GM19193 (cell line): ENCODE results near the gene MACROD2.

ENCODE experiments used
- POLR2A ChIP-seq: IDR thresholded peaks from 4 replicates; pipeline ENCODE4 v1.6.1; 2011; ENCODE audit not compliant: insufficient read depth, insufficient read length; ENCODE audit errors: extremely low read depth

Gene MACROD2

DNA sequence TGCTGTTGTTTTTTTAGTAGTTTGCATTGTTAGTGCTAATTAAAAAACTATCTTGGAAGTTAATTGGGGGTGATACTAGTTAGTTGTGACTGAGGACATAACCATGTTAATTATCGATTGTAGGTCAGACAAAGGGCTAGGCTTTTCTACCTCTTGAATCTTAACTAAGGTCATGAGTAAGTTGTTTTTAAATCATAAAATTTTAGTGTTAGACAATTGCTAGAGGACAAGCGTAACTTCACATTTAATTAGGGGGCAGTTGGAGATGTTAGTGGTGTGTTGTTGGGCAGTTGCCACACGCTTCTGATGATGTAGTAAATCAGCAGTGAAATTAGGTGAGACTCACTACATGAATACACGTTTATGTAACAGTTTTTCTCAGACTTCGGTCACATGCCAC is 961.2 kb downstream of the MACROD2 start:
- TF ChIP-seq POLR2A, result no peak

GRCh38 chr20:14957402-14957801 is 962.1 kb downstream of the MACROD2 start:
- TF ChIP-seq POLR2A, result no peak

- TF ChIP-seq POLR2A, result no peak
These were observed 963.3 kb downstream of the MACROD2 start for GRCh38 chr20:14958626-14959025.

DNA sequence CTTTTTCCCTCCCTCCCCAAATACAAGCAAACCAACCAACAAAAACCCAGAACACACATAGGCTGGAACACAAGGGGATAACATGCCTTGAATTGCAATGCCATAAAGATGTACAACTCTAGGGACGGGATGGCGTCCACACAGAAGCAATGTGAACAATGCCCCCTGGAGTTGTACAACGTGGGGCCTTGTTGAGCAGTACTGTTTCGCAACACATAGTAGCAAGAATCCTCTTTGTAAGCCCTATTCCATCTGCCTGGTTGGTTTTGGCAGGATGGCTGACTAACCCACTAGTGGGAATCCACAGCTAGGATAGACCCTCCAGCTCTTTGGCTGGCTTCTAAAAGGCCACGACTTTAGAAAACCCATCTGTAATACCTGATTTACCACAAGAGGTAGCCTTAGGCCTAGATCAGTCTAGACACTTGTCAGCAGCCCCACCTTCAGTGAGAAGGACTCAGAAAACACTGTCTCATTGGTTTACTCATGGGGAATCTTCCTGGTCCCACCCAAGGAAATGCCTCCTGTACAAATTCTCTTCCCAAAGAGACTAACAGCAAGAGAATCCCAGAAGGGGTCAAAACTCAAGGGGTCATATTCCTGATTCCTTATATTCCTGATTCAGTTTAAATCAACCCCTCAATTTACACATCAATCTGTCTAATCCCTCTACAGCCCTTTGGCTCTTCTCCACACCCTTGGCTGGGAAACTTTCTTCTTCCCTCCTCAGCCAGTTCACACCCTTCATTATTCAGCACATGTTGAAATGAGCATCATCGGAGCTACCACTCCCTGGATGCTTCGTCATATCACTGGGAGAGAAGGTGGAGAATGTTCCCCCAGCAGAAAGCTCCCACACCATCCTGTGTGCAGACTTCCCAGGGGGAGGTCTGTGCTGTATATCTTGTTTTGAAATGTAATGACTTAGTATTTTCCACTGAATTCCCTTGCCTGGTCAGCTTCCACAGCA is 964.5 kb downstream of the MACROD2 start:
- no peak for TF ChIP-seq POLR2A

DNA sequence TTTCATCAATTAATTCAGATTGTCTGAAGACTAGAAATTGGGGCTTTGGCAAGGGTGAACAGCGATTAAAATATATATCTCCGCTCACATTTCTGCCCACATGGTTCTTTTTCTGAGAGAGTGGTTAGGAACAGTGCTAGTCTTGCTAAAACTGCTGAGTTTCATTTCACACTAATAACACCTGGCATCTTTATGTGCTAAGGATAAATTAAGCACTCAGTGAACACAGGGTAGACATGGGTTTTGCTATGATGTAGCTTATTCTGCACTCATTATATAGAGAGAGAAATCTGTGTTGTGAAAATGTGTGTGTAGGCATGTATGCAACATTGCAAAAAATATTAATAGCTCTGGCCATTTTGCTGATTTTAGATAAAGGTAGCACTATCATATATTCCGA is 965.5 kb downstream of the MACROD2 start:
- no peak for TF ChIP-seq POLR2A

- TF ChIP-seq POLR2A, result no peak
These were observed 967.9 kb downstream of the MACROD2 start for GRCh38 chr20:14963262-14963663.

DNA sequence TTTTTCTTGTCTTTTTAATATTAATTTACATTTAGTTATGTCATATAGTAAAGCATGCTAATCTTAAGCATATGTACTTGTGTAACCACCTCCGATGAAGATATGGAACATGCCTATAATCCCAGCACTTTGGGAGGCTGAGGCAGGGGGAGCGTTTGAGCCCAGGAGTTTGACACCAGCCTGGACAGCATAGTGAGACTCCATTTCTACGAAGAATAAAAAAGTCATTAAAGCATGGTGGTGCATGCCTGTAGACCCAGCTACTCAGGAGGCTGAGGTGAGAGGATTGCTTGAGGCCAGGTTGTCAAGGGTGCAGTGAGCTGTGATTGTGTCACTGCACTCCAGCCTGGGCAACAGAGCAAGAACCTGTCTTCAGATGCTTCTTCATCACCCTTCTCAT is 970.9 kb downstream of the MACROD2 start:
- no peak for TF ChIP-seq POLR2A

- TF ChIP-seq POLR2A, result no peak
These were observed 971.5 kb downstream of the MACROD2 start for GRCh38 chr20:14966808-14967207.

DNA sequence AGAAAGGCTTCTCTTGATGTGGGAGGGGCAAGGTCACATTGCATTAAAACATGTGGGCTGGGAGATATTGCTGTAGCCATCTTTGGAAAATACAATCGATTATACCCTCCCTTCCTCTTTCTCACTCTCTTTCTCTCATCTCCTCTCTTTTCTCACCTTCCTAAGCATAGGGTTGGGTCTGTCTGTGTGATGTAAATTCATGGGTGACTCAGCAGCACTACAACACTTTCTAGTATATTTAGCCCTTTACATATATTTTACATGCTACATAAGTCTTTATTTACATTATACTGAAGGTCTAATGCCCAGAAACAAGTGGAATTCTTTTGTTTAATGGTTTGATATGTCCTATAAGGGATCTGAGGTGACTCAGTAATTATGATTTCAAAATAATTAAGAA is 976.9 kb downstream of the MACROD2 start:
- TF ChIP-seq POLR2A, result no peak

GRCh38 chr20:14972690-14973089 is 977.4 kb downstream of the MACROD2 start:
- no peak for TF ChIP-seq POLR2A

DNA sequence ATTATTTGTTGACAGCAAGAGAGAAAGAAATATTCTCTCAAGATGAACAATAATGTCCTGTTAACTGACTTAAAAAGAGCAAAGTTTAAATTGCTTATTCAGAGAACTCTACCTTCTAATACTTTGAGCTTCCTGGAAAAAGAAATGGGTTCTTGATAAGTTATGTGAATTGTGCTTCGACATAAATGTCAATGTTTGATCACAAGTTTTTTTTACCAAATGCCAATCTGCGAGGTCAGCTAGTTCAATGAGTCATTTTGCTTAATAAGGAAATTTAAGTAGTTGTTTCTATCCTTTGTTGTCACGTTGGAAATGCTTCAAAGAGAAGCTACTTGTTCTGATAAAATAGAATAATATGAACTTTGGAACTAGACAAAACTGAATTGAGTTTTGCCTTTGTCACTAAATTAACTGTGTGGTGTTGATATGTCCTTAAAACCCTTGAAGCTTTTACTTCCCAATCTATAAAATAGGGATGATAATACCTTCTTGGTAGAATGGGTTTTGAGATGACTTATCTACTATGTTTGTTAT is 984.2 kb downstream of the MACROD2 start:
- TF ChIP-seq POLR2A, result no peak

DNA sequence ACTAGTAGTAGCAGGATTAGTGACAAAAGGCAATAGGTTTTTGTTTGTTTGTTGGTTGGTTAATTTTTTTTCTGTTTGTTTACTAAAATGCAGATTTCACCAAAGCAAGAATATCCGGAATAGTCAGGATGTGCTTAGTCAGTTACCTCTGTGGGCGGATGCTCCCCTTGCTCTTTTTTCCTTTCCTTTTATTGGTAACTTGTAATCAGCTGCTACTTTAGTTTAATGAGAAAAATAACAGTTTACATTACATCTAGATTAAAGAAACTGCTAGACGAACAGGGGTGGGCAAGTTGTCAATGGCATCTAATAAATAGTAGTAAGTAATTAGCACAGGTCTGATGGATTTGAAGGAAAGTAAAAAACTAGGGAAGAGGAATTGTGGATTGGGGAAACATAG is 989.0 kb downstream of the MACROD2 start:
- TF ChIP-seq POLR2A, result no peak

- no peak for TF ChIP-seq POLR2A
These were observed 989.7 kb downstream of the MACROD2 start for GRCh38 chr20:14984768-14985622.

DNA sequence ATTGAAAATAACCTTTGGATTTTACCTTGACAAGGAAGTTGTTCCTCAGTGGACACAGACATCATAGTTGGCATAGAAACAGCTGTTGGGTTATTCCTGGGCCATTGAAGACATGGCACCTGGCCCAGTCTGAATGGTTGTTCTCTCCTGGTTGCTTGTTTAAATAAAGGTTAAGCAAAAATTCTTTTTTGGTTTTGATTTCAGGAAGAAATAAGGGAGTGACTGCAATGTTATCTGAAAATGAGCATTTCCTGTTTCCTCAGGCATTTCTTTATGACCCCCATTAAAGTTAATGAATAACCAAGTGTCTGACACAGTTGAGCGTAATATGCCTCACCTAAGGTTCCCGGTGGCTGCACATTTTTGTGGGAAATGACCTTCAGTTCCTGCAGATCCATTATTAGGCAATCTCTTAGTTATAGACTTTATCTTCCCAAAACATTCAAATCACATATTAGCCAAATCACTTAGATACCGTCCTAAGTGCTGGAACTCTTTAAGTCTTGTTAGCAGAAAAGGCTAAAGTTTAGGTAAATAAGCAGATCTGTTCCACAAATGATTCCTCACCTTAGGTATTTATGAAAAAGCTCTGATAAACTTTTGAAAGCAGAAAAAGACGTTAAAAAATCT is 990.8 kb downstream of the MACROD2 start:
- TF ChIP-seq POLR2A, result no peak

DNA sequence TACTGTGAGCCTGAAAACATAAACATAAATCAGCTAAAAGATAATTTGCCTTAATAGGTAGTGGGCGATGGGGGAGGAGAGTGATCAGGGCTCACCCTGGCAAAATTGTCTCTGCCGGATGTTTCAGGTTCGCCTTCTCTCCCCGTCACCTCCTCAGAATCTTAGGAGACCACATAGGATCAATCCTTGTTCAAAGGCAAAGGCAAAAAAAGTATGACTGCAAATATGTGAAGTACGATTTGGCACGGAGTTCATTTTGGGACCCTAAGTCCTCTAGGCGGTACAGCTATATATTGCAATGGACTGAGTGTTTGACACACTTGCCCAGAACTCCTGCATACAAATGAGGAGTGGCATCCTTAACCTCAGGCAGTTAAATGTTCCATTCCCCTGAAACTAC is 991.3 kb downstream of the MACROD2 start:
- TF ChIP-seq POLR2A, result no peak

DNA sequence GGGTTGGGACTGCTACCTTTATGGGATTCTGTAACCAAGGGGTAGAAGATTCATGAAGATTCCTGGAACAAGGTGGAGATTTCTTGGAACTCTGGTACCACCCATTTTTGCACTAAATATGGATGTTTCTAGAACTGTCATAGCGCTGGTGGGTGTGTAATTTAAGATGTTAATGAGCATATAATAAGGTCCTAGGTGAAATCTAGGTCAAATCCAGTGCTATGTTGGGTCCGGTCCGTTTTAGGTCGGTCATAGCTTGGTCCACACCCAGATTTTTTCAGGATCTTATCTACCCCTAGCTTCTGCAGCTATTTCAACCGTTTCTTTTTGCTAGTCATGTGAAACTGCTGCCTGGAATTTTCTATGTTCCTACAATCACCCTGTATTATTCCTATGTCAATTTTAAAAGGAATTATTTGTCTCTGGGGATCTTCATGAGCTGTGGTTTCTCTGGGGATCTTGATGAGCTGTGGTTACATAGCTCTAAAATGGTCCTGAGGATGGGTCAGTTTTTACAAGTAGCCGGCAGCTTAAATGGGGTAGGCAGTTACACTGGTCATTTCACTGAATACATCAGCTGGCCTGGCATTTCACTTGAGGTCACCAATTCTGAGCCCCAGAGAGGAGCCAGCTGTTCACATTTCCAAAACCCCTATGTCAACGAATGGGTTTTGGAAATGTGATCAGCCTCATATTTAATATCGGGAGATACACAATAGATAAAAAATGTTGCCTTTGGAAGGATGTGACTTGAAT is 994.4 kb downstream of the MACROD2 start:
- no peak for TF ChIP-seq POLR2A
